ENCODE data around the gene RALB.

Gene RALB

GRCh38 chr2:120305937-120306490 lies 53.4 kb downstream of the RALB start:
- H3K4me1 ChIP-seq (ENCODE audit: control insufficient read depth, insufficient read depth, low read length), result no peaks in the 10 kb centered on the region
- ChIA-PET CTCF (interaction anchor here (0.6 to 11.2 kb wide), 3 partner anchors 7 to 100 kb away, joined by 3 to 74 read pairs (median 4); no protein-coding TSS in a partner anchor), POLR2A (no interaction called here)
- H3K27ac ChIP-seq (ENCODE audit: extremely low read depth, low read depth, low read length), result no peak overlapping the region
- H3K9me3 ChIP-seq (ENCODE audit: control insufficient read depth, insufficient read depth, low read depth, low read length), result no peaks in the 10 kb centered on the region
- H3K36me3 ChIP-seq (ENCODE audit: control insufficient read depth in 2 of 2, insufficient read depth in 1 of 2, low read length in 2 of 2), result no peaks in the 10 kb centered on the region
- no peak overlapping the region for H3K4me3 ChIP-seq (ENCODE audit: low read depth, low read length)
- TF ChIP-seq SETDB1 (IDR thresholded peaks at IDR 0.05; ENCODE audit: insufficient read length, low read length) (no peak), ZNF175 (tag by site-specific recombination; IDR thresholded peaks at IDR 0.05) (no peak), ZNF24 (tag by site-specific recombination; IDR thresholded peaks at IDR 0.05) (no peak), ZNF521 (tag by site-specific recombination; IDR thresholded peaks at IDR 0.05) (no peak), FEZF1 (tag by site-specific recombination; IDR thresholded peaks at IDR 0.05) (no peak), ZNF529 (tag by site-specific recombination; IDR thresholded peaks at IDR 0.05; ENCODE audit: insufficient replicate concordance) (no peak)
- TF ChIP-seq, protein P1, sequence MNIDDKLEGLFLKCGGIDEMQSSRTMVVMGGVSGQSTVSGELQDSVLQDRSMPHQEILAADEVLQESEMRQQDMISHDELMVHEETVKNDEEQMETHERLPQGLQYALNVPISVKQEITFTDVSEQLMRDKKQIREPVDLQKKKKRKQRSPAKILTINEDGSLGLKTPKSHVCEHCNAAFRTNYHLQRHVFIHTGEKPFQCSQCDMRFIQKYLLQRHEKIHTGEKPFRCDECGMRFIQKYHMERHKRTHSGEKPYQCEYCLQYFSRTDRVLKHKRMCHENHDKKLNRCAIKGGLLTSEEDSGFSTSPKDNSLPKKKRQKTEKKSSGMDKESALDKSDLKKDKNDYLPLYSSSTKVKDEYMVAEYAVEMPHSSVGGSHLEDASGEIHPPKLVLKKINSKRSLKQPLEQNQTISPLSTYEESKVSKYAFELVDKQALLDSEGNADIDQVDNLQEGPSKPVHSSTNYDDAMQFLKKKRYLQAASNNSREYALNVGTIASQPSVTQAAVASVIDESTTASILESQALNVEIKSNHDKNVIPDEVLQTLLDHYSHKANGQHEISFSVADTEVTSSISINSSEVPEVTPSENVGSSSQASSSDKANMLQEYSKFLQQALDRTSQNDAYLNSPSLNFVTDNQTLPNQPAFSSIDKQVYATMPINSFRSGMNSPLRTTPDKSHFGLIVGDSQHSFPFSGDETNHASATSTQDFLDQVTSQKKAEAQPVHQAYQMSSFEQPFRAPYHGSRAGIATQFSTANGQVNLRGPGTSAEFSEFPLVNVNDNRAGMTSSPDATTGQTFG (tag by site-specific recombination; IDR thresholded peaks at IDR 0.05; ENCODE audit: borderline replicate concordance), result no peak

DNA sequence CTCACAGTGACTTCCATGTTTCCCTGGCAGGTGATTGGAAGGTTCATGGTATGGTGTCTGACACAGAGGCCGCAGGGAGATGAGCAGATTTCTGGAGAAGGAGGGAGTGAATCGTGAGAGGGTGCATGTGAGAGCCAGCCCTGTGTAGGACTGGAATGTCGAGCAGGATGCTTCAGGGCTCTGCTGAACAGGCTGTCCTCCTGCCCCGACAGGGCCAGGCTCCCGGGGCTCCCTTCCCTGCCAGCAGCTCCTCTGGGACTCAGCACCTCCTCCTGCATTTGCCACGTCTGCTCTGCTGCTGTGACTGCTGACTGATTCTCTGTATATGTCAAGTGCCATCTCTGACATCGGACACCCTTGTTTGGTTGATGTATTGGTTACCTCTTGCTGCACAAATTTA lies 54.8 kb downstream of the RALB start:
- ChIA-PET CTCF (interaction anchor here (0.6 to 0.9 kb wide), 2 partner anchors 13 to 369 kb away, joined by 3 read pairs; no protein-coding TSS in a partner anchor), POLR2A (no interaction called here)
- H3K9me3 ChIP-seq (ENCODE audit: control insufficient read depth, insufficient read depth, low read depth, low read length), result no peaks in the 10 kb centered on the region
- no peaks in the 10 kb centered on the region for H3K36me3 ChIP-seq (ENCODE audit: control insufficient read depth in 2 of 2, insufficient read depth in 1 of 2, low read length in 2 of 2)
- H3K4me3 ChIP-seq (ENCODE audit: low read depth, low read length), result no peak overlapping the region
- no peak for TF ChIP-seq ZBTB7A (tag by site-specific recombination; IDR thresholded peaks at IDR 0.05; ENCODE audit: low read depth)
- TF ChIP-seq ZNF2 (tag by site-specific recombination; IDR thresholded peaks at IDR 0.05), result no peak
- TF ChIP-seq, protein P2, sequence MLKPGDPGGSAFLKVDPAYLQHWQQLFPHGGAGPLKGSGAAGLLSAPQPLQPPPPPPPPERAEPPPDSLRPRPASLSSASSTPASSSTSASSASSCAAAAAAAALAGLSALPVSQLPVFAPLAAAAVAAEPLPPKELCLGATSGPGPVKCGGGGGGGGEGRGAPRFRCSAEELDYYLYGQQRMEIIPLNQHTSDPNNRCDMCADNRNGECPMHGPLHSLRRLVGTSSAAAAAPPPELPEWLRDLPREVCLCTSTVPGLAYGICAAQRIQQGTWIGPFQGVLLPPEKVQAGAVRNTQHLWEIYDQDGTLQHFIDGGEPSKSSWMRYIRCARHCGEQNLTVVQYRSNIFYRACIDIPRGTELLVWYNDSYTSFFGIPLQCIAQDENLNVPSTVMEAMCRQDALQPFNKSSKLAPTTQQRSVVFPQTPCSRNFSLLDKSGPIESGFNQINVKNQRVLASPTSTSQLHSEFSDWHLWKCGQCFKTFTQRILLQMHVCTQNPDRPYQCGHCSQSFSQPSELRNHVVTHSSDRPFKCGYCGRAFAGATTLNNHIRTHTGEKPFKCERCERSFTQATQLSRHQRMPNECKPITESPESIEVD (tag by site-specific recombination; IDR thresholded peaks at IDR 0.05), result no peak
- no peak for TF ChIP-seq PBX3 (CRISPR knock-in tag; IDR thresholded peaks at IDR 0.05)
- TF ChIP-seq BCL11B (tag by site-specific recombination; IDR thresholded peaks at IDR 0.05; ENCODE audit: low read depth), result no peak
- TF ChIP-seq ZFP3 (tag by site-specific recombination; IDR thresholded peaks at IDR 0.05; ENCODE audit: low read depth), result no peak
- TF ChIP-seq SCRT2 (tag by site-specific recombination; IDR thresholded peaks at IDR 0.05), result no peak
- TF ChIP-seq ZNF843 (tag by site-specific recombination; IDR thresholded peaks at IDR 0.05), result no peak
- TF ChIP-seq ZBTB21 (tag by site-specific recombination; IDR thresholded peaks at IDR 0.05), result no peak
- TF ChIP-seq, protein P3, sequence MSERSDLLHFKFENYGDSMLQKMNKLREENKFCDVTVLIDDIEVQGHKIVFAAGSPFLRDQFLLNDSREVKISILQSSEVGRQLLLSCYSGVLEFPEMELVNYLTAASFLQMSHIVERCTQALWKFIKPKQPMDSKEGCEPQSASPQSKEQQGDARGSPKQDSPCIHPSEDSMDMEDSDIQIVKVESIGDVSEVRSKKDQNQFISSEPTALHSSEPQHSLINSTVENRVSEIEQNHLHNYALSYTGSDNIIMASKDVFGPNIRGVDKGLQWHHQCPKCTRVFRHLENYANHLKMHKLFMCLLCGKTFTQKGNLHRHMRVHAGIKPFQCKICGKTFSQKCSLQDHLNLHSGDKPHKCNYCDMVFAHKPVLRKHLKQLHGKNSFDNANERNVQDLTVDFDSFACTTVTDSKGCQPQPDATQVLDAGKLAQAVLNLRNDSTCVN (tag by site-specific recombination; optimal IDR thresholded peaks at IDR 0.05), result no peak
- no peak for TF ChIP-seq ZNF169 (tag by site-specific recombination; IDR thresholded peaks at IDR 0.05)
- TF ChIP-seq, protein P4, sequence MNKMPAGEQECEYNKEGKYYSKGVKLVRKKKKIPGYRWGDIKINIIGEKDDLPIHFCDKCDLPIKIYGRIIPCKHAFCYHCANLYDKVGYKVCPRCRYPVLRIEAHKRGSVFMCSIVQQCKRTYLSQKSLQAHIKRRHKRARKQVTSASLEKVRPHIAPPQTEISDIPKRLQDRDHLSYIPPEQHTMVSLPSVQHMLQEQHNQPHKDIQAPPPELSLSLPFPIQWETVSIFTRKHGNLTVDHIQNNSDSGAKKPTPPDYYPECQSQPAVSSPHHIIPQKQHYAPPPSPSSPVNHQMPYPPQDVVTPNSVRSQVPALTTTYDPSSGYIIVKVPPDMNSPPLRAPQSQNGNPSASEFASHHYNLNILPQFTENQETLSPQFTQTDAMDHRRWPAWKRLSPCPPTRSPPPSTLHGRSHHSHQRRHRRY (tag by site-specific recombination; IDR thresholded peaks at IDR 0.05), result no peak
- TF ChIP-seq ZNF223 (tag by site-specific recombination; IDR thresholded peaks at IDR 0.05), result no peak
- no peak for TF ChIP-seq ZNF548 (tag by site-specific recombination; IDR thresholded peaks at IDR 0.05)
- no peak for TF ChIP-seq ZNF266 (tag by site-specific recombination; IDR thresholded peaks at IDR 0.05; ENCODE audit: low read depth)
- no peaks in the 10 kb centered on the region for H3K4me1 ChIP-seq (ENCODE audit: control insufficient read depth, insufficient read depth, low read length)
- H3K27ac ChIP-seq (ENCODE audit: extremely low read depth, low read depth, low read length), result no peak overlapping the region

Measured in HEK293 (cell line).